ENCODE measurements around the gene HNRNPA3.

- TF ChIP-seq NFE2L1 (CRISPR knock-in tag; IDR thresholded peaks at IDR 0.05; ENCODE audit: borderline replicate concordance) (no peak), ARID3A (IDR thresholded peaks at IDR 0.05; ENCODE audit: low read depth, low read length) (no peak), CEBPB (IDR thresholded peaks at IDR 0.05; ENCODE audit: borderline replicate concordance, low read depth, low read length) (no peak), CTCF (CRISPR knock-in tag; IDR thresholded peaks at IDR 0.05) (no peak), FOXO1 (CRISPR knock-in tag; IDR thresholded peaks at IDR 0.05) (no peak), ZXDC (CRISPR knock-in tag; IDR thresholded peaks at IDR 0.05) (no peak), ZFP36 (IDR thresholded peaks at IDR 0.05; ENCODE audit: borderline replicate concordance, low read depth, low read length, partially characterized antibody) (no peak), ASH2L (IDR thresholded peaks at IDR 0.05; ENCODE audit: insufficient read length, low read depth, low read length) (peak; percentile 59), ZNF414 (CRISPR knock-in tag; IDR thresholded peaks at IDR 0.05) (no peak), ZFX (CRISPR knock-in tag; IDR thresholded peaks at IDR 0.05; ENCODE audit: low read depth) (no peak)
These were observed 10.7 kb upstream of the HNRNPA3 start for GRCh38 chr2:177201919-177202346.

Data from HepG2 (cell line).